ENCODE results near the gene GUSB. TPM values are rescaled to one million over a fixed set of nuclear protein-coding genes. Genes with fewer than 3 reads are reported as not detected.

The GUSB gene
- total and polyA plus RNA-seq, 4 donors = 45.2 to 94.7 (median 53.0) TPM

- DNase-seq (ENCODE audit: low spot score) = no peak
- Histone ChIP-seq H3K9ac (ENCODE audit: low read depth in 1 of 2, low read length in 2 of 2) (no peak overlapping the region), H3K36me3 (ENCODE audit: control insufficient read depth in 4 of 4, insufficient read depth in 3 of 4, low read depth in 1 of 4, low read length in 3 of 4) (peaks cover 0 to 3% (median under 1%) of the 10 kb centered on the region in 4 donors), H3K4me1 (ENCODE audit: control insufficient read depth in 4 of 4, insufficient read depth in 4 of 4, low read length in 3 of 4) (peaks cover 0 to 4% (median 0%) of the 10 kb centered on the region in 4 donors), H3K27ac (ENCODE audit: low read depth in 1 of 2, low read length in 2 of 2) (no peak overlapping the region), H3K9me3 (ENCODE audit: control insufficient read depth in 4 of 4, low read length in 3 of 4) (no peaks in the 10 kb centered on the region), H3K4me3 (ENCODE audit: low read depth in 1 of 3, low read length in 3 of 3) (no peak overlapping the region), H3K27me3 (ENCODE audit: control insufficient read depth in 4 of 4, insufficient read depth in 4 of 4, low read length in 3 of 4) (no peaks in the 10 kb centered on the region)
- WGBS = 89% methylated on average over 4 of the region's 4 CpGs
- no peak for TF ChIP-seq ZBTB33 (IDR thresholded peaks at IDR 0.05)
- TF ChIP-seq, protein P1, sequence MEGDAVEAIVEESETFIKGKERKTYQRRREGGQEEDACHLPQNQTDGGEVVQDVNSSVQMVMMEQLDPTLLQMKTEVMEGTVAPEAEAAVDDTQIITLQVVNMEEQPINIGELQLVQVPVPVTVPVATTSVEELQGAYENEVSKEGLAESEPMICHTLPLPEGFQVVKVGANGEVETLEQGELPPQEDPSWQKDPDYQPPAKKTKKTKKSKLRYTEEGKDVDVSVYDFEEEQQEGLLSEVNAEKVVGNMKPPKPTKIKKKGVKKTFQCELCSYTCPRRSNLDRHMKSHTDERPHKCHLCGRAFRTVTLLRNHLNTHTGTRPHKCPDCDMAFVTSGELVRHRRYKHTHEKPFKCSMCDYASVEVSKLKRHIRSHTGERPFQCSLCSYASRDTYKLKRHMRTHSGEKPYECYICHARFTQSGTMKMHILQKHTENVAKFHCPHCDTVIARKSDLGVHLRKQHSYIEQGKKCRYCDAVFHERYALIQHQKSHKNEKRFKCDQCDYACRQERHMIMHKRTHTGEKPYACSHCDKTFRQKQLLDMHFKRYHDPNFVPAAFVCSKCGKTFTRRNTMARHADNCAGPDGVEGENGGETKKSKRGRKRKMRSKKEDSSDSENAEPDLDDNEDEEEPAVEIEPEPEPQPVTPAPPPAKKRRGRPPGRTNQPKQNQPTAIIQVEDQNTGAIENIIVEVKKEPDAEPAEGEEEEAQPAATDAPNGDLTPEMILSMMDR (IDR thresholded peaks at IDR 0.05; ENCODE audit: low read depth, low read length, missing input control) = no peak
- TF ChIP-seq SP1 (IDR thresholded peaks at IDR 0.05) = no peak
- no peak for TF ChIP-seq FOXA2 (IDR thresholded peaks at IDR 0.05)
- no peak for TF ChIP-seq HNF4G (IDR thresholded peaks at IDR 0.05)
- TF ChIP-seq GABPA (IDR thresholded peaks at IDR 0.05 in 1 of 2, conservative IDR thresholded peaks at IDR 0.05 in 1 of 2) = no peak
- no peak for TF ChIP-seq RAD21 (IDR thresholded peaks at IDR 0.05)
- no peak for TF ChIP-seq REST (IDR thresholded peaks at IDR 0.05)
- TF ChIP-seq TAF1 (conservative IDR thresholded peaks at IDR 0.05) = no peak
- TF ChIP-seq, protein P2, sequence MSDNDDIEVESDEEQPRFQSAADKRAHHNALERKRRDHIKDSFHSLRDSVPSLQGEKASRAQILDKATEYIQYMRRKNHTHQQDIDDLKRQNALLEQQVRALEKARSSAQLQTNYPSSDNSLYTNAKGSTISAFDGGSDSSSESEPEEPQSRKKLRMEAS (IDR thresholded peaks at IDR 0.05) = no peak
- TF ChIP-seq JUND (IDR thresholded peaks at IDR 0.05) = no peak
- TF ChIP-seq, protein P3, sequence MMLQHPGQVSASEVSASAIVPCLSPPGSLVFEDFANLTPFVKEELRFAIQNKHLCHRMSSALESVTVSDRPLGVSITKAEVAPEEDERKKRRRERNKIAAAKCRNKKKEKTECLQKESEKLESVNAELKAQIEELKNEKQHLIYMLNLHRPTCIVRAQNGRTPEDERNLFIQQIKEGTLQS (IDR thresholded peaks at IDR 0.05) = no peak
- no peak for TF ChIP-seq NR2F2 (IDR thresholded peaks at IDR 0.05)
- TF ChIP-seq HNF4A (conservative IDR thresholded peaks at IDR 0.05) = no peak
Observed at GRCh38 chr7:65923316-65923715, 58.7 kb downstream of the GUSB start.

GRCh38 chr7:65915921-65916657 lies 65.9 kb downstream of the GUSB start:
- H3K27me3 ChIP-seq (ENCODE audit: control insufficient read depth in 4 of 4, insufficient read depth in 4 of 4, low read length in 3 of 4) = no peaks in the 10 kb centered on the region
- H3K36me3 ChIP-seq (ENCODE audit: control insufficient read depth in 4 of 4, insufficient read depth in 3 of 4, low read depth in 1 of 4, low read length in 3 of 4) = peaks cover 0 to 3% (median 2%) of the 10 kb centered on the region in 4 donors
- no peak overlapping the region for H3K4me3 ChIP-seq (ENCODE audit: low read depth in 1 of 3, low read length in 3 of 3)
- no peak overlapping the region for H3K9ac ChIP-seq (ENCODE audit: low read depth in 1 of 2, low read length in 2 of 2)
- H3K9me3 ChIP-seq (ENCODE audit: control insufficient read depth in 4 of 4, low read length in 3 of 4) = no peaks in the 10 kb centered on the region
- TF ChIP-seq NR2F2 (IDR thresholded peaks at IDR 0.05) (no peak), HNF4G (IDR thresholded peaks at IDR 0.05) (no peak), GABPA (IDR thresholded peaks at IDR 0.05 in 1 of 2, conservative IDR thresholded peaks at IDR 0.05 in 1 of 2) (no peak), SP1 (IDR thresholded peaks at IDR 0.05) (no peak), EGR1 (IDR thresholded peaks at IDR 0.05; ENCODE audit: low read depth in 2 of 2) (no peak), ZBTB33 (IDR thresholded peaks at IDR 0.05) (no peak), TAF1 (conservative IDR thresholded peaks at IDR 0.05) (no peak)
- TF ChIP-seq, protein P2 (IDR thresholded peaks at IDR 0.05) = no peak
- TF ChIP-seq, protein P3 (IDR thresholded peaks at IDR 0.05) = no peak
- H3K4me1 ChIP-seq (ENCODE audit: control insufficient read depth in 4 of 4, insufficient read depth in 4 of 4, low read length in 3 of 4) = no peaks in the 10 kb centered on the region
- no peak for DNase-seq (ENCODE audit: low spot score)
- no peak overlapping the region for H3K27ac ChIP-seq (ENCODE audit: low read depth in 1 of 2, low read length in 2 of 2)
- 93% methylated on average over 8 of the region's 8 CpGs for WGBS

Data from liver (tissue), 9 donors.